GM19238 (cell line): ENCODE measurements around the gene DCP1B.

Source experiments
- DNase-seq: peaks from one replicate; pipeline ENCODE4 v3.0.0; 2011; ENCODE audit warnings: low spot score; ENCODE audit not compliant: insufficient read length

Gene DCP1B

GRCh38 chr12:1920971-1921370 lies 83.3 kb downstream of the DCP1B start:
- no peak for DNase-seq

GRCh38 chr12:1920436-1920835 lies 83.8 kb downstream of the DCP1B start:
- DNase-seq: no peak

GRCh38 chr12:1919763-1920162 lies 84.5 kb downstream of the DCP1B start:
- no peak for DNase-seq

- no peak for DNase-seq
Measured at GRCh38 chr12:1919284-1919683, 85.0 kb downstream of the DCP1B start.

- DNase-seq: no peak
Measured at GRCh38 chr12:1918884-1919236, 85.4 kb downstream of the DCP1B start.

- no peak for DNase-seq
Measured at GRCh38 chr12:1918081-1918883, 86.0 kb downstream of the DCP1B start, which contains the start of gene CACNA2D4. Gene CACNA2D4, minus strand, starts transcription at chr12:1918652. Its CDS starts 179 bp downstream, at chr12:1918473.

GRCh38 chr12:1917172-1918070 lies 86.8 kb downstream of the DCP1B start:
- no peak for DNase-seq

- DNase-seq: no peak
Measured at GRCh38 chr12:1916371-1917171, 87.7 kb downstream of the DCP1B start.

GRCh38 chr12:1915082-1915968 lies 88.9 kb downstream of the DCP1B start:
- no peak for DNase-seq

GRCh38 chr12:1914114-1914911 lies 89.9 kb downstream of the DCP1B start:
- DNase-seq: no peak

GRCh38 chr12:1913377-1914113 lies 90.7 kb downstream of the DCP1B start:
- DNase-seq: no peak

GRCh38 chr12:1912580-1913376 lies 91.5 kb downstream of the DCP1B start:
- DNase-seq: no peak

- DNase-seq: no peak
Measured at GRCh38 chr12:1911598-1912575, 92.4 kb downstream of the DCP1B start.

GRCh38 chr12:1910468-1910867 lies 93.8 kb downstream of the DCP1B start:
- DNase-seq: no peak

- DNase-seq: no peak
Measured at GRCh38 chr12:1908758-1909157, 95.5 kb downstream of the DCP1B start.

GRCh38 chr12:1907652-1908611 lies 96.3 kb downstream of the DCP1B start:
- no peak for DNase-seq
